ENCODE measurements around the gene PCDHA8.

- TF ChIP-seq TOX (CRISPR knock-in tag; IDR thresholded peaks at IDR 0.05; ENCODE audit: borderline replicate concordance) (no peak), RARB (CRISPR knock-in tag; IDR thresholded peaks at IDR 0.05) (no peak), TCF4 (CRISPR knock-in tag; IDR thresholded peaks at IDR 0.05; ENCODE audit: borderline replicate concordance) (no peak), ZNF565 (CRISPR knock-in tag; conservative IDR thresholded peaks at IDR 0.05; ENCODE audit: low read depth) (no peak), ARNTL (CRISPR knock-in tag; IDR thresholded peaks at IDR 0.05; ENCODE audit: borderline replicate concordance, low read depth) (no peak), CSDC2 (CRISPR knock-in tag; IDR thresholded peaks at IDR 0.05) (no peak), ZFP30 (CRISPR knock-in tag; IDR thresholded peaks at IDR 0.05) (no peak), ISL1 (CRISPR knock-in tag; IDR thresholded peaks at IDR 0.05) (no peak), ZFP3 (CRISPR knock-in tag; IDR thresholded peaks at IDR 0.05) (no peak), POU6F1 (CRISPR knock-in tag; IDR thresholded peaks at IDR 0.05; ENCODE audit: borderline replicate concordance, low read depth) (no peak), PPARA (CRISPR knock-in tag; IDR thresholded peaks at IDR 0.05; ENCODE audit: borderline replicate concordance) (no peak)
These were observed 16.4 kb downstream of the PCDHA8 start for GRCh38 chr5:140857177-140857986.

Measured in SK-N-SH treated with all-trans-retinoic acid at 6 μM for 48 hours (cell line).